ENCODE measurements around the gene PBX3.

PBX3 gene

GRCh38 chr9:125985142-125985997 lies 238.2 kb downstream of the PBX3 start:
- Histone ChIP-seq H3K4me1 (ENCODE audit: insufficient read depth, insufficient read length) (peaks cover 6% of the 10 kb centered on the region), H3K9me3 (ENCODE audit: insufficient read depth, low read length) (0 out of 2 replicates have a peak, but pooled peaks cover under 1% of the 10 kb centered on the region), H3K4me3 (ENCODE audit: insufficient read length, low read depth) (no peak overlapping the region), H3K36me3 (ENCODE audit: insufficient read depth, insufficient read length, low read length) (no peaks in the 10 kb centered on the region), H3K27me3 (ENCODE audit: insufficient read depth, insufficient read length) (no peaks in the 10 kb centered on the region), H3K9ac (ENCODE audit: insufficient read length, low read depth) (no peak overlapping the region)
- TF ChIP-seq YY1 (IDR thresholded peaks at IDR 0.05; ENCODE audit: insufficient read depth, insufficient read length), result no peak
- no peak for TF ChIP-seq ZNF274 (IDR thresholded peaks at IDR 0.05; ENCODE audit: low read depth, low read length)
- TF ChIP-seq SUZ12 (IDR thresholded peaks at IDR 0.05; ENCODE audit: extremely low read depth, insufficient read depth, insufficient read length), result no peak
- no peak for DNase-seq (ENCODE audit: low read depth, low spot score)

GRCh38 chr9:125985998-125986655 lies 239.0 kb downstream of the PBX3 start:
- no peak for DNase-seq (ENCODE audit: low read depth, low spot score)
- TF ChIP-seq YY1 (IDR thresholded peaks at IDR 0.05; ENCODE audit: insufficient read depth, insufficient read length) (no peak), SUZ12 (IDR thresholded peaks at IDR 0.05; ENCODE audit: extremely low read depth, insufficient read depth, insufficient read length) (no peak), ZNF274 (IDR thresholded peaks at IDR 0.05; ENCODE audit: low read depth, low read length) (no peak)
- H3K27me3 ChIP-seq (ENCODE audit: insufficient read depth, insufficient read length), result no peaks in the 10 kb centered on the region
- no peak overlapping the region for H3K9ac ChIP-seq (ENCODE audit: insufficient read length, low read depth)
- no peak overlapping the region for H3K4me3 ChIP-seq (ENCODE audit: insufficient read length, low read depth)
- no peaks in the 10 kb centered on the region for H3K36me3 ChIP-seq (ENCODE audit: insufficient read depth, insufficient read length, low read length)
- H3K4me1 ChIP-seq (ENCODE audit: insufficient read depth, insufficient read length), result peaks cover 11% of the 10 kb centered on the region
- H3K9me3 ChIP-seq (ENCODE audit: insufficient read depth, low read length), result no peaks in the 10 kb centered on the region

- peaks cover 12% of the 10 kb centered on the region for H3K4me1 ChIP-seq (ENCODE audit: insufficient read depth, insufficient read length)
- no peak for TF ChIP-seq ZNF274 (IDR thresholded peaks at IDR 0.05; ENCODE audit: low read depth, low read length)
- no peak for TF ChIP-seq SUZ12 (IDR thresholded peaks at IDR 0.05; ENCODE audit: extremely low read depth, insufficient read depth, insufficient read length)
- TF ChIP-seq YY1 (IDR thresholded peaks at IDR 0.05; ENCODE audit: insufficient read depth, insufficient read length), result no peak
- no peak overlapping the region for H3K4me3 ChIP-seq (ENCODE audit: insufficient read length, low read depth)
- H3K9me3 ChIP-seq (ENCODE audit: insufficient read depth, low read length), result no peaks in the 10 kb centered on the region
- no peak overlapping the region for H3K9ac ChIP-seq (ENCODE audit: insufficient read length, low read depth)
- DNase-seq (ENCODE audit: low read depth, low spot score), result no peak
- H3K27me3 ChIP-seq (ENCODE audit: insufficient read depth, insufficient read length), result no peaks in the 10 kb centered on the region
- H3K36me3 ChIP-seq (ENCODE audit: insufficient read depth, insufficient read length, low read length), result no peaks in the 10 kb centered on the region
Observed at GRCh38 chr9:125986966-125987365, 239.8 kb downstream of the PBX3 start.

- H3K27me3 ChIP-seq (ENCODE audit: insufficient read depth, insufficient read length), result no peaks in the 10 kb centered on the region
- peaks cover 13% of the 10 kb centered on the region for H3K4me1 ChIP-seq (ENCODE audit: insufficient read depth, insufficient read length)
- no peak for TF ChIP-seq SUZ12 (IDR thresholded peaks at IDR 0.05; ENCODE audit: extremely low read depth, insufficient read depth, insufficient read length)
- H3K9ac ChIP-seq (ENCODE audit: insufficient read length, low read depth), result no peak overlapping the region
- DNase-seq (ENCODE audit: low read depth, low spot score), result no peak
- H3K9me3 ChIP-seq (ENCODE audit: insufficient read depth, low read length), result no peaks in the 10 kb centered on the region
- H3K36me3 ChIP-seq (ENCODE audit: insufficient read depth, insufficient read length, low read length), result no peaks in the 10 kb centered on the region
- no peak overlapping the region for H3K4me3 ChIP-seq (ENCODE audit: insufficient read length, low read depth)
Observed at GRCh38 chr9:125987420-125987819, 240.2 kb downstream of the PBX3 start.

- Histone ChIP-seq H3K4me1 (ENCODE audit: insufficient read depth, insufficient read length) (peaks cover 15% of the 10 kb centered on the region), H3K36me3 (ENCODE audit: insufficient read depth, insufficient read length, low read length) (no peaks in the 10 kb centered on the region), H3K9me3 (ENCODE audit: insufficient read depth, low read length) (no peaks in the 10 kb centered on the region), H3K27me3 (ENCODE audit: insufficient read depth, insufficient read length) (no peaks in the 10 kb centered on the region), H3K4me3 (ENCODE audit: insufficient read length, low read depth) (no peak overlapping the region), H3K9ac (ENCODE audit: insufficient read length, low read depth) (no peak overlapping the region)
- no peak for DNase-seq (ENCODE audit: low read depth, low spot score)
- TF ChIP-seq ZNF274 (IDR thresholded peaks at IDR 0.05; ENCODE audit: low read depth, low read length), result no peak
- no peak for TF ChIP-seq SUZ12 (IDR thresholded peaks at IDR 0.05; ENCODE audit: extremely low read depth, insufficient read depth, insufficient read length)
- no peak for TF ChIP-seq YY1 (IDR thresholded peaks at IDR 0.05; ENCODE audit: insufficient read depth, insufficient read length)
Observed at GRCh38 chr9:125988479-125989050, 241.4 kb downstream of the PBX3 start.

GRCh38 chr9:125989090-125989501 lies 241.9 kb downstream of the PBX3 start:
- H3K36me3 ChIP-seq (ENCODE audit: insufficient read depth, insufficient read length, low read length), result no peaks in the 10 kb centered on the region

More at GRCh38 chr9:125989090-125989501, 241.9 kb downstream of the PBX3 start:
- H3K9me3 ChIP-seq (ENCODE audit: insufficient read depth, low read length), result no peaks in the 10 kb centered on the region
- H3K4me3 ChIP-seq (ENCODE audit: insufficient read length, low read depth), result no peak overlapping the region
- H3K27me3 ChIP-seq (ENCODE audit: insufficient read depth, insufficient read length), result no peaks in the 10 kb centered on the region
- TF ChIP-seq SUZ12 (IDR thresholded peaks at IDR 0.05; ENCODE audit: extremely low read depth, insufficient read depth, insufficient read length), result no peak
- TF ChIP-seq YY1 (IDR thresholded peaks at IDR 0.05; ENCODE audit: insufficient read depth, insufficient read length), result no peak
- no peak for TF ChIP-seq ZNF274 (IDR thresholded peaks at IDR 0.05; ENCODE audit: low read depth, low read length)
- DNase-seq (ENCODE audit: low read depth, low spot score), result no peak
- H3K9ac ChIP-seq (ENCODE audit: insufficient read length, low read depth), result peak overlapping the region; percentile 12
- peaks cover 15% of the 10 kb centered on the region for H3K4me1 ChIP-seq (ENCODE audit: insufficient read depth, insufficient read length)

Data from NT2/D1 (cell line).